BLaER1 treated with 17β-estradiol and CSF1 and Interleukin-3, amounts not matched to agents 10 nM and 100 nM (cell line): ENCODE data around the gene HSPB8.

Source experiments
- H3K27ac ChIP-seq, 11 experiments: shearing (Covaris generic); formaldehyde crosslinking; 2 replicates each; pipeline ENCODE4 v1.8.1; 2022
- H3K27me3 ChIP-seq, 11 experiments: shearing (Covaris generic); formaldehyde crosslinking; 2 replicates each; pipeline ENCODE4 v1.8.1; 2022
- H3K36me3 ChIP-seq, 11 experiments: shearing (Covaris generic); formaldehyde crosslinking; 2 replicates each; pipeline ENCODE4 v1.8.1; 2022
- H3K4me1 ChIP-seq, 10 experiments: shearing (Covaris generic); formaldehyde crosslinking; 2 replicates each; pipeline ENCODE4 v1.8.1; 2022
- H3K4me2 ChIP-seq, 11 experiments: shearing (Covaris generic); formaldehyde crosslinking; 2 replicates each; pipeline ENCODE4 v1.8.1; 2022
- H3K4me3 ChIP-seq, 10 experiments: shearing (Covaris generic); formaldehyde crosslinking; 2 replicates each; pipeline ENCODE4 v1.8.1; 2022
- H3K9ac ChIP-seq, 11 experiments: shearing (Covaris generic); formaldehyde crosslinking; 2 replicates each; pipeline ENCODE4 v1.8.1; 2022
- H3K9me3 ChIP-seq, 11 experiments: shearing (Covaris generic); formaldehyde crosslinking; replicated peaks in 1 of 11; 2 replicates each; pipeline ENCODE4 v1.8.1; 2022
- H4K20me1 ChIP-seq, 11 experiments: shearing (Covaris generic); formaldehyde crosslinking; 2 replicates each; pipeline ENCODE4 v1.8.1; 2022
- Cebpa-rat ChIP-seq, 11 experiments: shearing (Covaris generic); IDR thresholded peaks; 2 replicates each; pipeline ENCODE4 v1.8.1; 2022

Gene HSPB8

GRCh38 chr12:119149270-119149669, 29.5 kb upstream of the HSPB8 start:
- Histone ChIP-seq H3K9me3 (peaks cover 13 to 36% (median 22%) of the 10 kb centered on the region in 11 experiments; a peak in 21 of 22 replicates), H3K4me2 (no peak overlapping the region), H4K20me1 (no peaks in the 10 kb centered on the region), H3K27ac (no peak overlapping the region), H3K36me3 (no peaks in the 10 kb centered on the region), H3K4me3 (no peak overlapping the region), H3K4me1 (no peaks in the 10 kb centered on the region), H3K27me3 (no peaks in the 10 kb centered on the region), H3K9ac (no peak overlapping the region)
- TF ChIP-seq Cebpa-rat (IDR thresholded peaks at IDR 0.05) = no peak

- Histone ChIP-seq H3K4me2 (no peak overlapping the region), H3K27me3 (no peaks in the 10 kb centered on the region), H3K36me3 (no peaks in the 10 kb centered on the region), H3K27ac (no peak overlapping the region), H3K9me3 (peaks cover 14 to 38% (median 28%) of the 10 kb centered on the region in 11 experiments; a peak in 21 of 22 replicates), H4K20me1 (no peaks in the 10 kb centered on the region), H3K4me1 (peaks cover 0 to 15% (median 7%) of the 10 kb centered on the region in 10 experiments; a peak in 13 of 20 replicates), H3K4me3 (no peak overlapping the region), H3K9ac (no peak overlapping the region)
- no peak for TF ChIP-seq Cebpa-rat (IDR thresholded peaks at IDR 0.05)
These were observed 27.2 kb upstream of the HSPB8 start for GRCh38 chr12:119151445-119152026.

GRCh38 chr12:119153477-119154434, 25.0 kb upstream of the HSPB8 start:
- H3K9ac ChIP-seq = no peak overlapping the region
- no peaks in the 10 kb centered on the region for H3K27me3 ChIP-seq
- peaks cover 14 to 38% (median 28%) of the 10 kb centered on the region in 11 experiments; a peak in 21 of 22 replicates for H3K9me3 ChIP-seq
- no peak for TF ChIP-seq Cebpa-rat (IDR thresholded peaks at IDR 0.05)
- H3K4me2 ChIP-seq = no peak overlapping the region
- no peaks in the 10 kb centered on the region for H3K36me3 ChIP-seq
- peaks cover 0 to 27% (median 11%) of the 10 kb centered on the region in 10 experiments; a peak in 13 of 20 replicates for H3K4me1 ChIP-seq
- no peak overlapping the region for H3K4me3 ChIP-seq
- peak overlapping the region in 1 of 11 experiments; percentile 34; a peak in 1 of 22 replicates for H3K27ac ChIP-seq
- no peaks in the 10 kb centered on the region for H4K20me1 ChIP-seq

- H3K4me3 ChIP-seq = no peak overlapping the region
- H3K36me3 ChIP-seq = no peaks in the 10 kb centered on the region
- no peak overlapping the region for H3K9ac ChIP-seq
- peak overlapping the region in 1 of 11 experiments; percentile 34; a peak in 1 of 22 replicates for H3K27ac ChIP-seq
- no peaks in the 10 kb centered on the region for H4K20me1 ChIP-seq
- no peak for TF ChIP-seq Cebpa-rat (IDR thresholded peaks at IDR 0.05)
- peaks cover 0 to 27% (median 11%) of the 10 kb centered on the region in 10 experiments; a peak in 13 of 20 replicates for H3K4me1 ChIP-seq
- no peak overlapping the region for H3K4me2 ChIP-seq
- no peaks in the 10 kb centered on the region for H3K27me3 ChIP-seq
- peaks cover 14 to 38% (median 28%) of the 10 kb centered on the region in 11 experiments; a peak in 21 of 22 replicates for H3K9me3 ChIP-seq
These were observed 24.3 kb upstream of the HSPB8 start for GRCh38 chr12:119154435-119154818.

GRCh38 chr12:119156401-119157044, 22.2 kb upstream of the HSPB8 start:
- H3K4me3 ChIP-seq = no peak overlapping the region
- H3K27ac ChIP-seq = peak overlapping the region in 2 of 11 experiments; percentile 13 to 16; a peak in 2 of 22 replicates
- peaks cover 0 to 27% (median 11%) of the 10 kb centered on the region in 10 experiments; a peak in 13 of 20 replicates for H3K4me1 ChIP-seq
- no peaks in the 10 kb centered on the region for H3K27me3 ChIP-seq
- peaks cover 14 to 27% (median 20%) of the 10 kb centered on the region in 11 experiments; a peak in 21 of 22 replicates for H3K9me3 ChIP-seq
- no peak for TF ChIP-seq Cebpa-rat (IDR thresholded peaks at IDR 0.05)
- no peaks in the 10 kb centered on the region for H3K36me3 ChIP-seq
- H3K9ac ChIP-seq = 0 out of 22 replicates have a peak overlapping the region, but pooled peaks of 1 of the 11 experiments have one; percentile 13
- peak overlapping the region in 8 of 11 experiments; percentile 0 to 59 (median 39); a peak in 13 of 22 replicates for H3K4me2 ChIP-seq
- no peaks in the 10 kb centered on the region for H4K20me1 ChIP-seq

- H3K9me3 ChIP-seq = peaks cover 10 to 17% (median 14%) of the 10 kb centered on the region in 11 experiments; a peak in 19 of 22 replicates
- no peaks in the 10 kb centered on the region for H3K27me3 ChIP-seq
- no peaks in the 10 kb centered on the region for H4K20me1 ChIP-seq
- H3K9ac ChIP-seq = no peak overlapping the region
- no peak overlapping the region for H3K4me3 ChIP-seq
- H3K4me1 ChIP-seq = peaks cover 0 to 27% (median 11%) of the 10 kb centered on the region in 10 experiments; a peak in 13 of 20 replicates
- H3K36me3 ChIP-seq = no peaks in the 10 kb centered on the region
- no peak overlapping the region for H3K27ac ChIP-seq
- H3K4me2 ChIP-seq = peak overlapping the region in 3 of 11 experiments; percentile 10 to 18 (median 11); a peak in 1 of 22 replicates
- TF ChIP-seq Cebpa-rat (IDR thresholded peaks at IDR 0.05) = no peak
These were observed 21.2 kb upstream of the HSPB8 start for GRCh38 chr12:119157528-119157927.

- Histone ChIP-seq H3K9ac (no peak overlapping the region), H3K27ac (no peak overlapping the region), H3K4me2 (peak overlapping the region in 3 of 11 experiments; percentile 10 to 18 (median 11); a peak in 2 of 22 replicates), H3K4me1 (peaks cover 0 to 27% (median 11%) of the 10 kb centered on the region in 10 experiments; a peak in 13 of 20 replicates), H3K36me3 (no peaks in the 10 kb centered on the region), H3K9me3 (peaks cover 9 to 17% (median 14%) of the 10 kb centered on the region in 11 experiments; a peak in 18 of 22 replicates), H3K27me3 (no peaks in the 10 kb centered on the region), H3K4me3 (no peak overlapping the region), H4K20me1 (no peaks in the 10 kb centered on the region)
- no peak for TF ChIP-seq Cebpa-rat (IDR thresholded peaks at IDR 0.05)
These were observed 20.8 kb upstream of the HSPB8 start for GRCh38 chr12:119157978-119158377.

- Histone ChIP-seq H3K9ac (no peak overlapping the region), H3K4me3 (no peak overlapping the region), H4K20me1 (no peaks in the 10 kb centered on the region), H3K9me3 (peaks cover 5 to 15% (median 11%) of the 10 kb centered on the region in 11 experiments; a peak in 18 of 22 replicates), H3K27ac (no peak overlapping the region), H3K4me1 (peaks cover 0 to 27% (median 11%) of the 10 kb centered on the region in 10 experiments; a peak in 13 of 20 replicates), H3K4me2 (peak overlapping the region in 1 of 11 experiments; percentile 18; a peak in 1 of 22 replicates), H3K36me3 (no peaks in the 10 kb centered on the region), H3K27me3 (no peaks in the 10 kb centered on the region)
- no peak for TF ChIP-seq Cebpa-rat (IDR thresholded peaks at IDR 0.05)
These were observed 20.3 kb upstream of the HSPB8 start for GRCh38 chr12:119158402-119158801.
